ENCODE measurements around the gene HNRNPUL2.
"Not testable (repeated sequence)": the region's sequence is repeated elsewhere in the genome, so short reads cannot be mapped to it uniquely, and the experiment has no call there.

The HNRNPUL2 gene

DNA sequence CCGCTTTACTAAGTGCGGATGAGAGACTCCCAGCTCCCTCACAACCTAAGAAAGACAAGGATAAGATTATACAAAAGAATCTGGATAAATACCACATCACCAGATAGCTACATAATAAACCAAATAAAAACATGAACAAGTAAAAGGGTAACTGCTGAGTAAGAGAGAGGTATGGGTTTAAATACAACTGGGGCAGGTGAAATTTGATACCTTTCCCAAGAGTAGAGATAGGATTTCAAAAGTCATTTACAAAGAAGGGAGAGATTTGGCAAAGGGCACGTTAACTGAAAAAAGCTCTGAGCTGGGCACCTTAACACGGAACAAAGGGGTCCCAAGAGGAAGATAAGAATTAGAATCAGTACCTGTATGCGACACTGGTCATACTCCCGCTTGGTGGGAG lies 50.1 kb downstream of the HNRNPUL2 start:
- in situ Hi-C loops (cut with HindIII; ENCODE audit: low pct_ligation_motif_present, low pct_unique_long_range_greater_than_20kb, low sequenced_read_pairs) = no loop called here
- no peak for DNase-seq

DNA sequence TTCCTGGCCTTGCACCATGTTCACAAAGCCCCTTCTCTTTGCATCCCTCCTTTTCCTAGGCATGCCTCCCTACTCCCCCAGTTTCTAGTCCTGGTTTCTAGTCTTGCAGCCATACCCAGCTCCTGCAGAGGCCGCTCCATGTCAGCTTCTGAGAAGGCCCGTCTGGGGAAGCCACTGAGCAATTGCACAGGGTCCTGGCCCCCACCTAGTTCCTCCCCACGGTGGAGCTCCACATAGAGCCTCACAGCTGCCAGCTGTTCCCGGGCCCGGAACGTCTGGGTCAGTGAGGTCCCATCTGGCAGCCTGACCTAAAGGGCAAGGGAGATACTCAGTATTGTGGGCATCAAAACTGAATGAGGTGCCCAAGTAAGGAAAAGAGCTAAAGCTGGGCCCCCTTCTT lies 50.6 kb downstream of the HNRNPUL2 start:
- in situ Hi-C loops (cut with HindIII; ENCODE audit: low pct_ligation_motif_present, low pct_unique_long_range_greater_than_20kb, low sequenced_read_pairs) = no loop called here
- DNase-seq = no peak

DNA sequence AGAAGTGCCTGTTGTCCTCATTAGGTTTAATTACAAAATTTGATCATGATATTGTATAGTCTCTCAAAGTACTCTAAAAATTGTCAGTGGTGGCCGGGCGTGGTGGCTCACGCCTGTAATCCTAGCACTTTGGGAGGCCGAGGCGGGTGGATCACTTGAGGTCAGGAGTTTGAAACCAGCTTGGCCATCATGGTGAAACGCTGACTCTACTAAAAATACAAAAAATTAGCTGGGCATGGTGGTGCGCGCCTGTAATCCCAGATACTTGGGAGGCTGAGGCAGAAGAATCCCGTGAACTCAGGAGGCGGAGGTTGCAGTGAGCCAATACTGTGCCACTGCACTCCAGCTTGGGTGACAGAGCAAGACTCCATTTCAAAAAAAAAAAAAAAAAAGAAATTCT lies 51.8 kb downstream of the HNRNPUL2 start:
- DNase-seq; in situ Hi-C loops (cut with HindIII; ENCODE audit: low pct_ligation_motif_present, low pct_unique_long_range_greater_than_20kb, low sequenced_read_pairs): not testable (repeated sequence)

DNA sequence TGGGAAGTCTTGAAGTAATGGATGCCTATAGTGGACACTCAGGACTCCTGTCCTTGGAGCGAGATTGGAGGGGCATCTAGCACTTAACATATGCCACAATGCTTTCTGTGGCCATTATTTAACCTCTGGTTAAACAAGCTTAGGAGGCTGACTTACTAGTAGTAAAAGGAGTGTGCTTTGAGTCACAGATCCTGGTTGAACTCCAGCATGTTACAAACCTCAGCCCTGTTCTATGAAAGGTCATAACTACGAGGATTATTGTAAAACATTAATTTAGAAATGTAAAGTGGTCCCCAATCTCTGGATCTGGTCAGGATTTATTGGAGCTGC lies 54.1 kb downstream of the HNRNPUL2 start:
- in situ Hi-C loops (cut with HindIII; ENCODE audit: low pct_ligation_motif_present, low pct_unique_long_range_greater_than_20kb, low sequenced_read_pairs) = loop anchor here (5.0 kb wide), 1 partner anchor 39 kb away; no protein-coding TSS in a partner anchor
- DNase-seq = no peak

DNA sequence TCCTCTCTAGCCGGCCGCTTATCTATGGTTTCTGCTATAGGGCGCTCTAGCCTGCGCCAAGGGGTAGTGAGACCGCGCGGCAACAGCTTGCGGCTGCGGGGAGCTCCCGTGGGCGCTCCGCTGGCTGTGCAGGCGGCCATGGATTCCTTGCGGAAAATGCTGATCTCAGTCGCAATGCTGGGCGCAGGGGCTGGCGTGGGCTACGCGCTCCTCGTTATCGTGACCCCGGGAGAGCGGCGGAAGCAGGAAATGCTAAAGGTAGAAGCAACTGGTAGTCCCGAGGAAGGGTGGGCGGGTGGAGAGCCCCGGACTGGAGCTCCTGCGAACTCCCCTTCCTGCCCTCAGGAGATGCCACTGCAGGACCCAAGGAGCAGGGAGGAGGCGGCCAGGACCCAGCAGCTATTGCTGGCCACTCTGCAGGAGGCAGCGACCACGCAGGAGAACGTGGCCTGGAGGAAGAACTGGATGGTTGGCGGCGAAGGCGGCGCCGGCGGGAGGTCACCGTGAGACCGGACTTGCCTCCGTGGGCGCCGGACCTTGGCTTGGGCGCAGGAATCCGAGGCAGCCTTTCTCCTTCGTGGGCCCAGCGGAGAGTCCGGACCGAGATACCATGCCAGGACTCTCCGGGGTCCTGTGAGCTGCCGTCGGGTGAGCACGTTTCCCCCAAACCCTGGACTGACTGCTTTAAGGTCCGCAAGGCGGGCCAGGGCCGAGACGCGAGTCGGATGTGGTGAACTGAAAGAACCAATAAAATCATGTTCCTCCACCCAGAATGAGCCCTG lies 55.5 kb downstream of the HNRNPUL2 start, which contains the start of the genes LBHD1 and UQCC3:
Gene LBHD1 (minus strand): TSS at position 660 of the 782 bp plus-strand sequence. CDS start 2,236 bp downstream, outside the sequence.
Gene UQCC3 (plus strand): TSS at position 66 of the 782 bp plus-strand sequence. CDS start 73 bp downstream, at position 139.
- DNase-seq = peak; percentile 78
- in situ Hi-C loops (cut with HindIII; ENCODE audit: low pct_ligation_motif_present, low pct_unique_long_range_greater_than_20kb, low sequenced_read_pairs) = loop anchor here (5.0 kb wide), 1 partner anchor 41 kb away; no protein-coding TSS in a partner anchor

DNA sequence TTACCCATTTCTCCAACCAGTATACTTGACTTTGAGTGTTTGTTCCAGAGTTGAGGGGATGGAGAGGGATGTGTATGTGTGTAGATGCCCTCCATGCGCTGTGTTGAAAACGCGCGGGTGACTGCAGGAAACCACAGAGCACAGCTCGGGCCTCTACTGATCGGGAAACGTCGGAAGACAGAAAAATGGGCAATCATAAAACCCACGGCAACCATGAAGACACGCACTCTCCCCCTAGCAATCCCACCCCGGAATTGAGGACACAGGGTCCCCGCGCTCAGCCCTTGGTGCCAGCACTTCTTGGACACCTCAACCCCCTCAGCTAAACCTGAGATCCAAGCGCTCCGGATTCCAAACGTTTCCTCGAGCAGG lies 56.0 kb downstream of the HNRNPUL2 start:
- peak; percentile 24 for DNase-seq
- in situ Hi-C loops (cut with HindIII; ENCODE audit: low pct_ligation_motif_present, low pct_unique_long_range_greater_than_20kb, low sequenced_read_pairs) = loop anchor here (5.0 kb wide), 1 partner anchor 41 kb away; no protein-coding TSS in a partner anchor

DNA sequence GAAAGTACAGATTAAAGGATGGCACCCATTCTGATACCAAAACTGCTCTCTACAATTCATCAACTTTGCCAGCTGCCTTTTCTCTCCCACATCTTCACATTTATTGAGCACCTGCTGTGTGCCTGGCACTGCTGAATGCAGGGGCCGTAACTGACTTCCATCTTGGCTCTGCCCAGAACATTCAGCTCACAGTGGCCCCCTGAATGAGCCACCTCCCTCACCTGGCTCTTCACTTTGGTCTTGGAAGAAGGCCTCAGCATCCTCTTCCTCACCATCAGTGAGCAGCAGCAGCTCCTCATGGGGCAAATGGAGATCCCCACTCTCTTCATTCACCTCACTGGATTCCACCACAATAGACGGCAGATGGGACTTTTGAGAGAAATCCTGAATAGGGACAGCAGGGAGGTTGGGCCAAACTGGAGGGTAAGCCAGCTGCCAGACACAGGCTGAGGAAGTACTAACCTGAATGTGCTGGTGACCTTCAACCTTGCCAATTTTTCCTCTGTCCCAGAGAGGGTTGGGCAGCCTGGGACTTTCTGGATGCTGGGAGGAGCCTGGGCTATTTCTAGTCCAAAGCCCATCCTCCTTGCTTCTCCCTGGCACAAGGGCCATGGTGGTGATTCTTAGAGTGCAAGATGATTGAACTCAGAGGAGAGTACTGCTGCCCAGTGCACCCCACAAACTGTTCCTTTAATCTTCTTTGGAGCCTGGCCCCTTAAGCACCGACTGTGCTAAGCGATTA lies 57.7 kb downstream of the HNRNPUL2 start:
- in situ Hi-C loops (cut with HindIII; ENCODE audit: low pct_ligation_motif_present, low pct_unique_long_range_greater_than_20kb, low sequenced_read_pairs) = loop anchor here (5.0 kb wide), 1 partner anchor 43 kb away; no protein-coding TSS in a partner anchor
- no peak for DNase-seq

DNA sequence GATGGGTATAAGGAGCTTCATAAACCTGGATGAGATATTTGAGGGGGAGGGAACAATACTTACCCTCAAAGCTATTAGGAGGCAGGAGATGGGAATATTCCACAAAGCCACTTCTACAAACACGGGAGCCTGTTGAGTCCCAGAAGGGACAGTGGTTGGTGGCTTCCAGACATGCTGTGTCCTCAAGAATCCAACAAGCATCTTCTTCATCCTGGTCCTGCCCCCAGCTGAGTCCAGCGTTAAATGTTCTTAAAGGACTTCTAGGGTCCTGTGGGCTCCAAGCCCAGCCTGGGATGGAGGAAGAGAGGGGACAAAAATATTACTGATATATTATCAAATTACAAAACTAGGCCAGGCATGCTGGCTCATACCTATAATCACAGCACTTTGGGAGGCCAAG lies 59.8 kb downstream of the HNRNPUL2 start:
- in situ Hi-C loops (cut with HindIII; ENCODE audit: low pct_ligation_motif_present, low pct_unique_long_range_greater_than_20kb, low sequenced_read_pairs) = no loop called here
- no peak for DNase-seq

DNA sequence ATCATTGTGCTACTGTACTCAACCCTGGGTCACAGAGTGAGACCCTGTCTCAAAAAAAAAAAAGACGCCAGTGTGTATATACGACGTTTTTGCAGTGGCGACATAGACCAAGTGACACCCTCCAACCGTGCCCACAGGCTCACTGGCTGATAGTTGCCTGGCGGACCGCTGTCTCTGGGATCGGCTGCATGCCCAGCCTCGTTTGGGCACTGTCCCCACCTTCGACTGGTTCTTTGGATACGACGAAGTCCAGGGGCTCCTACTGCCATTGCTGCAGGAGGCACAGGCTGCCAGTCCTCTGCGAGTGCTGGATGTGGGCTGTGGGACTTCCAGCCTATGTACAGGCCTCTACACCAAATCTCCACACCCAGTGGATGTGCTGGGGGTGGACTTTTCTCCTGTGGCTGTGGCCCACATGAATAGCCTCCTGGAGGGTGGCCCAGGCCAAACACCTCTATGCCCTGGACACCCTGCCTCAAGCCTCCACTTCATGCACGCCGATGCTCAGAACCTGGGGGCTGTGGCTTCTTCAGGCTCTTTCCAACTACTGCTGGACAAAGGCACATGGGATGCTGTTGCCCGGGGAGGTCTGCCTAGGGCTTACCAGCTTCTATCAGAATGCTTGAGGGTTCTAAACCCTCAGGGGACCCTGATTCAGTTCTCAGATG lies 60.9 kb downstream of the HNRNPUL2 start:
- in situ Hi-C loops (cut with HindIII; ENCODE audit: low pct_ligation_motif_present, low pct_unique_long_range_greater_than_20kb, low sequenced_read_pairs) = no loop called here
- no peak for DNase-seq

DNA sequence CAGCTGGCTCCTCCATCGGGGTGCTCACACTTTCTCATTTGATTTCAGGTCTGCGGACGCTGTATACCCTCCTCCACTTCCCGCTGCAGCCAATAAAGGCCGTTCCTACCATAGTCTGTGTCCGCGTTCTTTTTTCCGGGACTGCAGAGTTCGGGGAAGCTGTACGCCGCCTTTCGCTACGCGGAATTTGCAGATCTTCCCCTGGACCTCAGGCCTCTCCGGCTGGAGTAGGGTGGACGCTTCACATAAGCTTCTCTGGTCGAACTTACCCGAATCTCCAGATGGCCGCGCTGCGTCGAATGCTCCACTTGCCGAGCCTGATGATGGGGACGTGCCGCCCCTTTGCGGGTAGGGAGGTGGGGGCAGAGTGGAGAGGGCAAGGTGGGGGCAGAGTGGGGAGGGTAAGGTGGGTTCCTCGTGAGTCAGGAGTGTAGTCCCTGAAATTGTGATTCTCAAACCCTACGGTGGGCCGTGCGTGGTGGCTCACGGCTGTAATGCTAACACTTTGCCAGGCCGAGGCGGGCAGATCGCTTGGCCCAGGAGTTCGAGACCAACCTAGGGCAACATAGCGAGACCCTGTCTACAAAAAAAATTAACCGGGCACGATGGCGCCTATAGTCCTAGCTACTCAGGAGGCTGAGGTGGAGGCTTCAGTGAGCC lies 61.5 kb downstream of the HNRNPUL2 start:
- DNase-seq = peak; percentile 47
- in situ Hi-C loops (cut with HindIII; ENCODE audit: low pct_ligation_motif_present, low pct_unique_long_range_greater_than_20kb, low sequenced_read_pairs) = no loop called here

DNA sequence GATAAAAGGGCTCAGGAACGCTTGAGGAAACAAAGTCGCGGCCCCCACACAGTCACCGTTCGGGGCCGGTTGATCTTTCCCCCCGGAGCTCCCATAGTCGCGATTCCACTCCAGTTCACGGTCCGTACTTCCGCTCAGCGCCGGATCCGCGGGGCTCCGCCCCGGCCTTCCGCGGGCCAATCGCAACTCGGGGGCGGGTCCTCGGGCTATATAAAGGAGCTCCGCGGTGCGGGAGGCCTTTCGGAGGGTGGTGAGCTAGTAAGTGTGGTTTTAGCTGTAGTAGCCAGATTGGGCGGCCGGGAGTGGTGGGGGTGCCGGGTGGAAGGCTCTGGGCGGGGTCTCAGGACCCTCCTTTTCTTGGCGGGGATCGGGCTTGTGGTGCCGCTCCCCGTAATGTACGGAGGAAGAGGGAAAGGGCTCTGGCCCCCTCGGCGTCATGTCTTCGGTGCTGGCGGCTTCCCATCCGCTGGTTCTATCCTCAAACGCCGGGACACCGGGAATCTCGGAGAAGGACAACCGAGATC lies 62.1 kb downstream of the HNRNPUL2 start, which contains the start of the genes C11orf98 and CSKMT:
Gene C11orf98 (minus strand): TSS at position 136 of the 524 bp plus-strand sequence. CDS start 41 bp downstream, at position 95.
Gene CSKMT (plus strand): TSS at position 238 of the 524 bp plus-strand sequence. CDS start 568 bp downstream, outside the sequence.
- DNase-seq = peak; percentile 89
- in situ Hi-C loops (cut with HindIII; ENCODE audit: low pct_ligation_motif_present, low pct_unique_long_range_greater_than_20kb, low sequenced_read_pairs) = no loop called here

DNA sequence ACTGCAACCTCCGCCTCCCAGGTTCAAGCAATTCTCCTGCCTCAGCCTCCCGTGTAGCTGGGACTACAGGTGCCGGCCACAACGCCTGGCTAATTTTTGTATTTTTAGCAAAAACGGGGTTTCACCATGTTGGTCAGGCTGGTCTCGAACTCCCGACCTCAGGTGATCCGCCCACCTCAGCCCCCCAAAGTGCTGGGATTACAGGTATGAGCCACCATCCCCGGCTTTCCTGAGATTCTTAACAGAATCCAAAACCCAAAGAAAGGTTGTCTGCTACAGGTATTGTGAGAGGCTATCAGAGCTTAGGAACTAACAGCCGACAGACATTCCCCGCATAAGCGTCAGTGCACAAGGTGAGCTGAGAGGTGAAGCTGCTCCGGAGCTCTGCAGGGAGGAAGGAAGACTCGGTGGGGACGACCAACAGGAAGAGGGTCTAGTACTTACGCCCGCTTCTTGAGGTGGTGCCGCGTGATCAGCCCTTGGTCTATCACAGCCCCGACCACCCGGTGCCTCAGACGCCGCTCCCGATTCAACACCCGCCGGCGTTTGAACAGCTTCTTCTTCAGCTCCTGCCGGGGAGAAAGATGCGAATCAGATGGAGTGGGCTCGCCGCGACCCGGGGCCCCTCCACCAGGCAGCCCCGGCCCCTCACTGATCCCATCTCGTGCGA lies 62.7 kb downstream of the HNRNPUL2 start:
- in situ Hi-C loops (cut with HindIII; ENCODE audit: low pct_ligation_motif_present, low pct_unique_long_range_greater_than_20kb, low sequenced_read_pairs) = no loop called here
- peak; percentile 49 for DNase-seq
